Skin epidermis (tissue), 12 donors: ENCODE measurements around the gene GLA.

Experiments
- H3K27ac ChIP-seq, 21 experiments: fragments of 200-600 bp; sonication (generic) in 11 of 21; one replicate each; pipeline ENCODE4 v1.5.0; 2020; ENCODE audit warnings: mild to moderate bottlenecking in 3 of 21, inconsistent platforms in 2 of 21, moderate library complexity in 2 of 21
- H3K4me3 ChIP-seq, 7 experiments: fragments of 200-600 bp; sonication (generic) in 2 of 7; one replicate each; pipeline ENCODE4 v1.5.0; 2020; ENCODE audit warnings: inconsistent platforms in 2 of 7, mild to moderate bottlenecking in 2 of 7, moderate library complexity in 1 of 7

Gene GLA

GRCh38 chrX:101407748-101408531, at the start of gene GLA, which contains the start of gene HNRNPH2:
Gene GLA, minus strand, starts transcription at chrX:101407925. Its CDS starts 22 bp downstream, at chrX:101407903.
Gene HNRNPH2, plus strand, starts transcription at chrX:101408222. Its CDS starts 3,767 bp downstream, at chrX:101411989.
- Histone ChIP-seq H3K4me3 (peak within 1 kb of the TSS; percentile 44 to 66 (median 54)), H3K27ac (peak within 1 kb of the TSS; percentile 74 to 96 (median 90))

DNA sequence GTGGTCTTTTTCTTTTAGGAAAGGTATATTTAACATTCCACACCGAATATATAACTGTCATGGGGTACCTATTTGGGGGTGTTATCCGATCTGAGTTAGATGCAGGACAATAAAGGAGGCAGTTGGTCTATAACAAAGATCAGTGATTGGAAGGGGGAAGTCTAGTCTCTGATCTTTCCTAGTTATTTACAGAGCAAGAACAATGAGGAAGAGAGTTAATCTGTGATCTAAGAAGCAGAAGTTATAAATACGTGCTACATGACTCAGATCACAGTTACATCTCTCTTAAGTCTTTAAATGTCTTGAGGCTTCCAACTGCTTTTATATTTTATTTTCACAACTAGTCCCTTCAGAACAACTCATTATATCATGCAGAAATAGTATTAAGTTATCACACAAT, 44.3 kb upstream of the GLA start:
- Histone ChIP-seq H3K27ac (no peak overlapping the region), H3K4me3 (no peak overlapping the region)

- H3K4me3 ChIP-seq = no peak overlapping the region
- no peak overlapping the region for H3K27ac ChIP-seq
Observed at GRCh38 chrX:101450961-101451360, 43.2 kb upstream of the GLA start.

DNA sequence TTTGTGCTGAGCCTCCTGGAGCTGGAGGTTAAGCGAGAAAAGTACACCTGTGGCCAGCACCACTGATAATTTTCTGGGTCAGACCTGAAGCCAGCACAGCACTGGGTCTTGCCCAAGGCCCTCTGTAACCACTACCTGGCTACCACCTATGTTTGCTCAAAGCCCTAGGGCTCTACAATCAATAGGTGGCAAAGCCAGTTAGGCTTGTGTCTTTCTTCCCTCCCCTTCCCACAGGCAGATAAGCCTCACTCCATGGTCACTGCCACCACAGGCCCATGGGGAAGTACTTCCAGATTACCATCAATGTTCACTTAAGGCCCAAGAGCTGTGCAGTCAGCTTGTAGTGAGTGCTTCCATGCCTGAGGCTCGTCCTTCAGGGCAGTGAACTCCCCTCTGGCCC, 42.4 kb upstream of the GLA start:
- Histone ChIP-seq H3K4me3 (no peak overlapping the region), H3K27ac (no peak overlapping the region)

DNA sequence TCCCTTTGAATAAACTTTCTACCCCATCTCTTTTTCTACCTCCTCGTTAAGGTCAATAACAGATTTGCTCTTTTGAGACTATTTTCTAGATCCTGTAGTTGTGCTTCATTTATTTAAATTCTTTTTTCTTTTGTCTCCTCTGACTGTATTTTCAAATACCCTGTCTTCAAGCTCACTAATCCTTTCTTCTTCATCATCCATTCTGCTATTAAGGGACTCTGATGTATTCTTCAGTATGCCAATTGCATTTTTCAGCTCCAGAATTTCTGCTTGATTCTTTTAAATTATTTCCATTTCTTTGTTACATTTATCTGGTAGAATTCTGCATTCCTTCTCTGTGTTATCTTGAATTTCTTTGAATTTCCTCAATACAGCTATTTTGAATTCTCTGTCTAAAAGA, 41.6 kb upstream of the GLA start:
- Histone ChIP-seq H3K27ac (no peak overlapping the region), H3K4me3 (no peak overlapping the region)

DNA sequence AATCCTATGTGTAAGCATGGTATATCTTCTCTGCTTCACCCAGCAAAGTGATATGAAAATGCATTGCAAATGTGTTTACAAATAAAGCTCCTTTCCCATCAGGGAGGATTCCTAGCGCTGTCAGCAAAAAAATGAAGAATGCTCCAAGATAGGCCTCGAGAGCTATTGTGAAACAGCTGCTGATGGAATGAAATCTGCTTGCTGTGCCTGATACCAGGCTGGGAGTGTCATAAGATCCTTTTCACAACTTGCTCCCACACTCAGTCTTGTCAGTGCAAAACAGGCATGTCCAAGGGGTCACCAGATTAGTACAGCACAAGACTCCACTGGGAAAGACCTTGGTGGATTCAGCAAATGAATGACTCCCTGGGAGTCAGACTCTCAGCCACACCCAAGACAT, 34.4 kb upstream of the GLA start:
- H3K4me3 ChIP-seq = no peak overlapping the region
- no peak overlapping the region for H3K27ac ChIP-seq

DNA sequence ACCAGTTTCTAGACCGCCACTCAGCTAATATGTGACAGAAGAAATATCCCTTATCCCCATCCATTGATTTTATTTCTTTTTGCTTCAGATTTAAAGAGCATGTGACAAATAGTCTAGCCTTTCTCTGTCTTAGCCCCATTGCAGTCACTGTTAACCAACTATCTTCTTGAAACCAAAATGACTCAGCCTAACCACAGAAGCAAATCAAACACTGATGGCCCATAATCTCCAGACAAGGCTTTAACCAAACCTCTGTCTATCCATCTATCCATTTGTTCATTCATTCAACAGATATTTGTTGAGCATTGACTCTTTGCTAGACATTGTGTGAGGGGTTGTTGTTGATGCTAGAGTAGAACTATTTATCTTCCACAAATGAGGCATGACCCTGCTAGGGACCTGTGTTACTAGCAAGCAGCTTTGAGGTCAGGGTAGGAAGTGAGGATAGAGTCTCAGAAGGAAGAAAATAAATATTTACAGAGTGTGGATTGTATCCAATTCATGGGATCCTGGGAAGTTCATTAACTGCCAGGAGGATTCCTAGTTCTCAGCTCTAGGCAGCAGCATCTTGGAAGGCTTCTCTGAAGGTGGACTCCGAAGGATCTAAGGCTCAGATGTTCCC, 22.8 kb upstream of the GLA start:
- no peak overlapping the region for H3K27ac ChIP-seq
- H3K4me3 ChIP-seq = no peak overlapping the region

DNA sequence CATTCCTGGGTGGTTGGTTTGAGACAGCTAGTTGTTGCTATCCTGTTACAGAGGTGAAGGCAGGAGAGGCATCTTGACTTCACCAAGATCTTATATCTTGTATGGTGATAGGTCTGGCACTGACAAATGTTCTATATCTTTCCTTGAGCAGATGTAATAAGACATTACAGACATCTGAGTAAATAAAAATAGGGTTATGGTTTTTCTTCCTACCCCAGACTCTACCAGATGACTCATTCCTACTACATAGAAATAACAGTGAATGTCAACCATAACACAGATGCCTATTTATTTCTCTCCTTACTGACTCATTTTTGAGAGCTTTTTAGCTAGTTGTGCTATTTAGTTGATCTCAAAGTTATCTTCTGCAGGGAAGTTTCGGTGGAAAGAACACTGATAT, 22.2 kb upstream of the GLA start:
- H3K4me3 ChIP-seq = no peak overlapping the region
- no peak overlapping the region for H3K27ac ChIP-seq

DNA sequence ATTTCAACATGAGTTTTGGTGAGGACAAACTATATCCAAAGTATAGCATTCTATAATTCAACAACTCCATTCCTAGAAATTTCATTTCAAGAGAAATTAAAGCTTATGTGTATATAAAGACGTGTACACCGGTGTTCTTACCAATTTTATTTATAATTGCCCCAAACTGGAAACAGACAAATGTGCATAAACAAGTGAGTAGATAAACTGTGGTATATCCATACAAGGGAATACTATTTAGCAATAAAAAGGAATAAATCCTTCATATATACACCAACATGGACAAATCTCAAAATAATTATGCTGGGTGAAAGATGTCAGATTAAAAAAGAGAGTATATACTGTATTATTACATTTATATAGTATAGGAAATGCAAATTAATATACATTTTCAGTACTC, 20.2 kb upstream of the GLA start:
- no peak overlapping the region for H3K4me3 ChIP-seq
- H3K27ac ChIP-seq = no peak overlapping the region

- H3K4me3 ChIP-seq = no peak overlapping the region
Observed at GRCh38 chrX:101419489-101419888, 11.8 kb upstream of the GLA start.

GRCh38 chrX:101417981-101418841, 10.5 kb upstream of the GLA start:
- peak overlapping the region; percentile 35 to 58 (median 50) for H3K4me3 ChIP-seq
- H3K27ac ChIP-seq = peak overlapping the region; percentile 85 to 97 (median 93)

More at GRCh38 chrX:101419489-101419888, 11.8 kb upstream of the GLA start:
- H3K27ac ChIP-seq = no peak overlapping the region

- H3K27ac ChIP-seq = peak overlapping the region in 7 of 21 experiments; percentile 88 to 96 (median 92)
Observed at GRCh38 chrX:101417190-101417589, 9.5 kb upstream of the GLA start.

GRCh38 chrX:101416691-101417090, 9.0 kb upstream of the GLA start:
- H3K27ac ChIP-seq = peak overlapping the region in 1 of 21 experiments; percentile 1
- no peak overlapping the region for H3K4me3 ChIP-seq

More at GRCh38 chrX:101417190-101417589, 9.5 kb upstream of the GLA start:
- peak overlapping the region in 1 of 7 experiments; percentile 50 for H3K4me3 ChIP-seq

DNA sequence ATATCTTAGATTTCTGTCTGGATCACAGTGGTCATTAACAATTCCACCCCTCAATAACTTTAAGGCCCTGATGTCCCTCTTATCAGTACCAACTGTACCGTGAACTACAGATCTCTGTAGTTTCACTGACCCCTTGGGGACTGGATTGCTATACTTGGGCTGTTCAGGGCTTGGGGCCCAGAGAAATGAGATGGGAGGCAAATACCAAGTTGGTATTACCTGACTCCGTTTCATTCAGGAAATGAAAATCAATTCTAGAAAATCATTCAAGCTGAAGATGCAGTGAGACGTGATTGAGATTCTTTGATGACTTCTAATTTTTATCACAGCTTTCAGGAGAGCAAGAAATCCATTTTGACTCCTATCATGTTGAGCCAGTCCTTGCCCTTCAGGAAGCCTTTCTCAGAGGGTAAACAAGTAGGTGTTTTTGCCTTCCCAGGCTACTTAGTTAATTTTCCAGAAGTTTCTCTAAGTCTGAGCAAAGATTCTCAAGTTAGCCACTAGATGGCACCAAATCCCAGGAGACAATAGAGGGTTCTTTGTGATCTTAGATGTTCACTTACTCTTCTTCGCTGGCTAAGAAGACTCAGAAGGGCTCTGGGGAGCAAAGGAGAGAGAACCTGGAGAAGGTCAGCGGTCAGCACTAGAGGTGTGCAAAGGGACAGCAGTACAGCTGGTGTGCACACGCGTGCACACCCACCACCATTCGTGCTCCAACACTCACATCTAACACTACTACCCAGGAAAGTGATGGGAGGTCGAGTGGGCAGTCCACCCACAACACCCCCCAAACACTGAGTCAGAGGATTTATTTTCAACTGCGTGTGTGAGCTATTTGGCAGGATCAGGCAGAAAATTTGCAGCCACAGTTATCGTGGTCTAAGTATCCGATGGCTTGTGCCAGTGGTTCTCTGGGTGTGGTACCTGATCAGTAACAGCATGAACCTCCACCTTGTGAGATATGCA, 7.7 kb upstream of the GLA start:
- H3K4me3 ChIP-seq = no peak overlapping the region
- peak overlapping the region in 3 of 21 experiments; percentile 5 to 59 (median 31) for H3K27ac ChIP-seq

DNA sequence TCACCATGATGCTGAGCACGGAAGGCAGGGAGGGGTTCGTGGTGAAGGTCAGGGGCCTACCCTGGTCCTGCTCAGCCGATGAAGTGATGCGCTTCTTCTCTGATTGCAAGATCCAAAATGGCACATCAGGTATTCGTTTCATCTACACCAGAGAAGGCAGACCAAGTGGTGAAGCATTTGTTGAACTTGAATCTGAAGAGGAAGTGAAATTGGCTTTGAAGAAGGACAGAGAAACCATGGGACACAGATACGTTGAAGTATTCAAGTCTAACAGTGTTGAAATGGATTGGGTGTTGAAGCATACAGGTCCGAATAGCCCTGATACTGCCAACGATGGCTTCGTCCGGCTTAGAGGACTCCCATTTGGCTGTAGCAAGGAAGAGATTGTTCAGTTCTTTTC, 4.3 kb upstream of the GLA start:
- Histone ChIP-seq H3K4me3 (no peak overlapping the region), H3K27ac (peak overlapping the region in 1 of 21 experiments; percentile 4)

GRCh38 chrX:101410461-101410860, 2.7 kb upstream of the GLA start:
- Histone ChIP-seq H3K4me3 (no peak overlapping the region), H3K27ac (no peak overlapping the region)

DNA sequence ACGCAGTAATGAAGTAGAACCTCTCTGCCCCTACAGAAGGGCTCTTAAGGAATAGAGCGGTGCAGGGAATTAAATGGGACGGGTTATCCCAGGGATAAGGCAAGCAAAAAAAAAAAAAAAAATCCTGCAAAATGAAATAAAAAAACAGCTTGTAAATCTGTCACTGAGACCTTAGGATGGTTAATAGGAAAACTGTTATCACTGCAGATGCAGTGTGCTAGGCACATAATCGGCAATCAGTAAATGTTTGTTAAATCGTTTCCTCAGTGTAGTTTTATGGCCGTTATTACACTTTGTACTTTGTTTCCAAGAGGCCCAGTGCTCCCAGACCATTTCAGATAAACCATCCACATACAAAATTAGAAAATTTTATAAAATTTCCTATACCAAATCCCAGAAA, 1.3 kb upstream of the GLA start:
- Histone ChIP-seq H3K4me3 (peak overlapping the region; percentile 44 to 66 (median 52)), H3K27ac (peak overlapping the region in 18 of 21 experiments; percentile 74 to 96 (median 90))

- Histone ChIP-seq H3K27ac (peak overlapping the region; percentile 74 to 96 (median 90)), H3K4me3 (peak overlapping the region; percentile 44 to 66 (median 52))
Observed at GRCh38 chrX:101408532-101408841, 762 bp upstream of the GLA start.

- H3K27ac ChIP-seq = peak overlapping the region; percentile 14 to 96 (median 78)
- H3K4me3 ChIP-seq = peak overlapping the region; percentile 44 to 66 (median 54)
Observed at GRCh38 chrX:101407167-101407747, 468 bp downstream of the GLA start.
